HEK293T (cell line): ENCODE measurements around the gene AP2S1.

Experiments
- CTCF ChIA-PET: fragments of 350-600 bp; formaldehyde crosslinking; extraction: SDS; loops from one replicate; lab custom pipeline; 2021; ENCODE audit warnings: antibody characterized with exemption, inconsistent platforms; lab: Yijun Ruan, JAX
- POLR2A ChIA-PET: fragments of 350-600 bp; formaldehyde crosslinking; extraction: SDS; loops from one replicate; lab custom pipeline; 2020; ENCODE audit warnings: antibody characterized with exemption, inconsistent platforms; lab: Yijun Ruan, JAX
- DNase-seq: peaks from one replicate; pipeline ENCODE4 v3.0.0; 2012; ENCODE audit warnings: mixed read lengths; ENCODE audit errors: extremely low spot score
- ARNT ChIP-seq: fragments of 450-650 bp; IDR thresholded peaks from 2 replicates; pipeline ENCODE4 v1.6.1; 2017; ENCODE audit warnings: mild to moderate bottlenecking
- BHLHE40 ChIP-seq: fragments of 450-650 bp; IDR thresholded peaks from 2 replicates; pipeline ENCODE4 v1.6.1; 2016; ENCODE audit warnings: mild to moderate bottlenecking, moderate library complexity, borderline replicate concordance
- CTBP1 ChIP-seq: fragments of 450-650 bp; IDR thresholded peaks from 2 replicates; pipeline ENCODE4 v1.6.1; 2016; ENCODE audit warnings: borderline replicate concordance
- ELF4 ChIP-seq: fragments of 450-650 bp; IDR thresholded peaks from 2 replicates; pipeline ENCODE4 v1.6.1; 2017; ENCODE audit warnings: antibody characterized with exemption
- FOXA1 ChIP-seq: fragments of 450-650 bp; IDR thresholded peaks from 2 replicates; pipeline ENCODE4 v1.6.1; 2016; ENCODE audit warnings: mild to moderate bottlenecking
- FOXK2 ChIP-seq: fragments of 450-650 bp; IDR thresholded peaks from 2 replicates; pipeline ENCODE4 v1.6.1; 2016; ENCODE audit warnings: mild to moderate bottlenecking
- FOXM1 ChIP-seq: fragments of 450-650 bp; IDR thresholded peaks from 2 replicates; pipeline ENCODE4 v1.6.1; 2017; ENCODE audit warnings: mild to moderate bottlenecking, borderline replicate concordance
- HDGF ChIP-seq: fragments of 450-650 bp; IDR thresholded peaks from 2 replicates; pipeline ENCODE4 v1.6.1; 2017; ENCODE audit warnings: antibody characterized with exemption, borderline replicate concordance
- L3MBTL2 ChIP-seq: fragments of 450-650 bp; conservative IDR thresholded peaks from 2 replicates; pipeline ENCODE4 v1.6.1; 2016; ENCODE audit warnings: mild to moderate bottlenecking
- LEF1 ChIP-seq: fragments of 450-650 bp; IDR thresholded peaks from 2 replicates; pipeline ENCODE4 v1.6.1; 2017; ENCODE audit warnings: mild to moderate bottlenecking, borderline replicate concordance
- NFRKB ChIP-seq: fragments of 450-650 bp; IDR thresholded peaks from 2 replicates; pipeline ENCODE4 v1.6.1; 2016; ENCODE audit warnings: mild to moderate bottlenecking, moderate library complexity
- PKNOX1 ChIP-seq: fragments of 450-650 bp; IDR thresholded peaks from 2 replicates; pipeline ENCODE4 v1.6.1; 2016
- SP1 ChIP-seq: fragments of 450-650 bp; IDR thresholded peaks from 2 replicates; pipeline ENCODE4 v1.6.1; 2017
- SUZ12 ChIP-seq: fragments of 450-650 bp; IDR thresholded peaks from 2 replicates; pipeline ENCODE4 v1.6.1; 2016; ENCODE audit warnings: mild to moderate bottlenecking
- TARDBP ChIP-seq: fragments of 450-650 bp; IDR thresholded peaks from 2 replicates; pipeline ENCODE4 v1.6.1; 2016
- ZNF384 ChIP-seq: fragments of 450-650 bp; IDR thresholded peaks from 2 replicates; pipeline ENCODE4 v1.6.1; 2016

The AP2S1 gene

GRCh38 chr19:46798713-46799112 is 51.9 kb downstream of the AP2S1 start:
- TF ChIP-seq HDGF, result no peak
- no peak for TF ChIP-seq CTBP1
- no peak for TF ChIP-seq ZNF384
- no peak for TF ChIP-seq FOXM1
- TF ChIP-seq TARDBP, result no peak
- no peak for TF ChIP-seq ELF4
- TF ChIP-seq LEF1, result no peak
- no peak for TF ChIP-seq L3MBTL2
- no peak for TF ChIP-seq FOXA1
- no peak for TF ChIP-seq ARNT
- TF ChIP-seq NFRKB, result no peak
- no peak for TF ChIP-seq FOXK2
- no peak for TF ChIP-seq SUZ12
- no peak for TF ChIP-seq BHLHE40
- no peak for TF ChIP-seq PKNOX1
- TF ChIP-seq SP1, result no peak
- CTCF ChIA-PET, result no interaction called here
- POLR2A ChIA-PET, result interaction anchor here (1.3 kb wide), 1 partner anchor 10 kb away, joined by 5 read pairs; the partner anchor contains the start of gene SLC1A5
- DNase-seq, result no peak

- no peak for DNase-seq
- ChIA-PET POLR2A (interaction anchor here (0.6 to 2.7 kb wide), 3 partner anchors 9 to 12 kb away, joined by 4 to 19 read pairs (median 6); partner anchors contain the start of gene SLC1A5), CTCF (no interaction called here)
- TF ChIP-seq FOXK2 (no peak), CTBP1 (no peak), ARNT (no peak), SUZ12 (no peak), FOXA1 (no peak), ELF4 (no peak), BHLHE40 (no peak), PKNOX1 (no peak), ZNF384 (no peak), HDGF (no peak), L3MBTL2 (no peak)
Observed at GRCh38 chr19:46797881-46798280, 52.8 kb downstream of the AP2S1 start.

GRCh38 chr19:46791944-46792343 is 58.7 kb downstream of the AP2S1 start:
- no peak for DNase-seq
- TF ChIP-seq SP1 (no peak), FOXA1 (no peak), ZNF384 (no peak), CTBP1 (no peak), ELF4 (no peak), PKNOX1 (peak; percentile 62)
- ChIA-PET POLR2A (interaction anchor here (0.9 kb wide), 1 partner anchor 59 kb away, joined by 3 read pairs; the partner anchor contains the start of gene AP2S1), CTCF (no interaction called here)

GRCh38 chr19:46789371-46789770 is 61.3 kb downstream of the AP2S1 start:
- ChIA-PET CTCF (no interaction called here), POLR2A (interaction anchor here (0.8 to 4.5 kb wide), 9 partner anchors 8 to 324 kb away, joined by 3 to 35 read pairs (median 6); partner anchors contain the start of gene ARHGAP35)
- DNase-seq, result no peak
- TF ChIP-seq TARDBP (no peak), HDGF (no peak), BHLHE40 (no peak), PKNOX1 (no peak), ELF4 (no peak), FOXM1 (no peak), NFRKB (no peak), L3MBTL2 (no peak), FOXK2 (no peak), SP1 (no peak), ARNT (no peak), LEF1 (no peak), ZNF384 (no peak), FOXA1 (no peak), CTBP1 (no peak), SUZ12 (no peak)

GRCh38 chr19:46788968-46789338 is 61.7 kb downstream of the AP2S1 start:
- TF ChIP-seq L3MBTL2 (peak; percentile 36; the same call in 1 of the 2 replicates), FOXM1 (no peak)
- CTCF ChIA-PET, result interaction anchor here (0.6 kb wide), 1 partner anchor 32 kb away, joined by 3 read pairs; no protein-coding TSS in a partner anchor
- DNase-seq, result no peak
- POLR2A ChIA-PET, result interaction anchor here (0.5 to 4.5 kb wide), 29 partner anchors 8 to 342 kb away, joined by 3 to 35 read pairs (median 4); partner anchors contain the start of genes AP2S1, ARHGAP35 and SAE1

- ChIA-PET CTCF (interaction anchor here (0.6 kb wide), 2 partner anchors 23 to 32 kb away, joined by 3 to 4 read pairs; no protein-coding TSS in a partner anchor), POLR2A (interaction anchor here (0.5 to 4.5 kb wide), 36 partner anchors 9 to 923 kb away, joined by 3 to 35 read pairs (median 4); partner anchors contain the start of genes AP2S1, ARHGAP35 and SAE1)
- TF ChIP-seq LEF1 (no peak), L3MBTL2 (peak; percentile 97), PKNOX1 (no peak), SUZ12 (no peak), ELF4 (peak; percentile 94), CTBP1 (no peak)
- DNase-seq, result peak; percentile 99
Observed at GRCh38 chr19:46788262-46788967, 62.2 kb downstream of the AP2S1 start, which contains the start of gene SLC1A5. Gene SLC1A5 (minus strand): TSS chr19:46788594. CDS start chr19:46787965, 629 bp downstream.
